Uterus (tissue), 2 donors: ENCODE measurements around the gene GSTA4.

Experiments
- CTCF ChIP-seq, 4 experiments: fragments of 200-600 bp in 2 of 4; fragments of 450-650 bp in 2 of 4; sonication (generic) in 2 of 4; IDR thresholded peaks; one replicate each; pipeline ENCODE4 v1.5.1; 2016 to 2019; ENCODE audit warnings: antibody characterized with exemption in 4 of 4, mild to moderate bottlenecking in 2 of 4, moderate library complexity in 1 of 4
- POLR2A ChIP-seq, 2 donors: fragments of 450-650 bp; IDR thresholded peaks; one replicate each; pipeline ENCODE4 v1.6.1; 2016; ENCODE audit warnings: antibody characterized with exemption in 2 of 2, mild to moderate bottlenecking in 1 of 2, moderate library complexity in 1 of 2

- no peak for TF ChIP-seq POLR2A (IDR thresholded peaks at IDR 0.05)
- TF ChIP-seq CTCF (IDR thresholded peaks at IDR 0.05) = no peak
Observed at GRCh38 chr6:52982680-52983079, 12.4 kb downstream of the GSTA4 start.
